Kidney (tissue), 14 donors: ENCODE data around the gene GXYLT1. TPM values are rescaled to one million over a fixed set of nuclear protein-coding genes. Genes with fewer than 3 reads are reported as not detected.

ENCODE experiments used
- DNase-seq, 5 donors: peaks; one replicate each; pipeline ENCODE4 v3.0.0-alpha.2; 2013 to 2020
- FAIRE-seq: peaks from 2 replicates; lab custom pipeline; 2012; peaks lifted over from hg19 to GRCh38; lab: Jason Lieb, UNC
- H3K27ac ChIP-seq, 2 donors: one replicate each; pipeline ENCODE4 v1.7.0; 2013; ENCODE audit warnings: low read depth in 2 of 2, low read length in 2 of 2, inconsistent platforms in 1 of 2
- H3K27me3 ChIP-seq: one replicate; pipeline ENCODE4 v1.7.1; 2013; ENCODE audit warnings: low read length, inconsistent platforms; ENCODE audit not compliant: control insufficient read depth, insufficient read depth
- H3K36me3 ChIP-seq, 3 donors: one replicate each; pipeline versions ENCODE4 v1.7.0 to v1.7.1; 2013; ENCODE audit warnings: low read length in 3 of 3, control low read depth in 1 of 3, inconsistent platforms in 1 of 3; ENCODE audit not compliant: insufficient read depth in 3 of 3, control insufficient read depth in 2 of 3
- H3K4me1 ChIP-seq, 3 donors: one replicate each; pipeline versions ENCODE4 v1.7.0 to v1.7.1; 2013; ENCODE audit warnings: low read length in 3 of 3, inconsistent platforms in 1 of 3, low read depth in 1 of 3; ENCODE audit not compliant: control insufficient read depth in 2 of 3, insufficient read depth in 2 of 3
- H3K4me3 ChIP-seq, 3 donors: one replicate each; pipeline versions ENCODE4 v1.7.0 to v1.8.1; 2013; ENCODE audit warnings: low read length in 3 of 3, control low read depth in 1 of 3, inconsistent platforms in 1 of 3
- H3K9ac ChIP-seq, 3 donors: one replicate each; pipeline versions ENCODE4 v1.7.0 to v1.7.1; 2013; ENCODE audit warnings: low read length in 3 of 3, control low read depth in 1 of 3, inconsistent platforms in 1 of 3
- H3K9me3 ChIP-seq, 3 donors: one replicate each; pipeline versions ENCODE4 v1.7.0 to v1.7.1; 2013; ENCODE audit warnings: low read length in 3 of 3, control low read depth in 1 of 3, inconsistent platforms in 1 of 3; ENCODE audit not compliant: control insufficient read depth in 2 of 3, insufficient read depth in 1 of 3
- intact Hi-C: fragments of 100-400 bp; cut with DNase I; formaldehyde crosslinking; loops from one replicate; pipeline ENCODE4 v1.11.1; 2022
- polyA plus RNA-seq: library from polyadenylated mRNA; stranded (reverse); fragments of 350-450 nt; fragmentation: Illumina TruSeq; extraction: RNeasy Lipid Tissue Mini Kit (QIAGEN cat#74804); gene quantifications from one replicate; pipeline ENCODE4 v1.2.3, GENCODE V29; 2014; ENCODE audit warnings: low read depth, low replicate concordance; ENCODE audit not compliant: insufficient read depth
- total RNA-seq: library from RNA; stranded (reverse); fragmentation: NEBNext Ultra II Directional; extraction: Animal tissue kit (Norgen Biotek cat#: 25700); gene quantifications from one replicate; pipeline ENCODE4 v1.2.1, GENCODE V29; 2021
- TF ChIP-seq, protein P1 (sequence below): IDR thresholded peaks from 3 replicates; pipeline ENCODE4 v1.5.1; 2012; ENCODE audit warnings: mild to moderate bottlenecking, moderate library complexity, borderline replicate concordance; ENCODE audit not compliant: insufficient read depth; ENCODE audit errors: extremely low read depth
- donor health status: control.
- donor health status: control.
- donor health status: control.
- donor health status: control.
- donor health status: control.
- donor health status: DM: yes; HTN: yes; CAD: no.
- donor health status: Normal renal cell carcinoma (clear cell type).

The GXYLT1 gene
- total and polyA plus RNA-seq, 2 donors from 2014 or later, result 3.2 to 13.4 TPM

DNA sequence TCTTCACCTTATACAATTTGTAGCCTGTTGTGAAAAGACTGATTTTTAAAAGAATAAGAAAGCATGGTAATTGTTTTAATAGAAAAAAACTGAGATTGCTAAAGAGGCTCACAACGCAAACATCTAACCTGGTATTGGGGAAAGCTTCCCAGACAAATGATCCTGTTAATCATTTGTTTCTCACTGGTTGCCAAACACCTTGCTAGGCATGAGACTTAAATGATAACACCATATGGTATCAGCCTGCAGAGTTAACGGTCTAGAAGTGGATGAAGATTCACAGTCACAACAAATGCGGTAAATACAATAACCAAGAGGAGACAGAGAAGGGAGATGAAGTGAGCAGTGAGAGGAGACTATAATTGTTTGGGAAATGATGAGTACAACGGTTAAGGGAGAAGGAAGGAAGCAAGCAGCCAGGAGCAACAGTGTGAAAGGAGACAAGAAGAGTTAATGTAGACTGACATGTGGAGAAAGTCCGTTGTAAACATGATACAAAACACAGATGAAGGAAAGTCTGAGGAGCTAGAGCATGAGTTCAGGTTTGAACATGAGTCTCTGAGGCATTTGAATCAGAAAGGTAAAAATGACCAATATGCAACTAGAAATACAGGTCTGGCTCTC, 19.8 kb downstream of the GXYLT1 start:
- no peak overlapping the region for H3K27ac ChIP-seq
- no peaks in the 10 kb centered on the region for H3K9me3 ChIP-seq
- no peak overlapping the region for H3K9ac ChIP-seq
- H3K4me1 ChIP-seq, result peaks cover 0 to 5% (median 4%) of the 10 kb centered on the region in 3 donors
- intact Hi-C loops, result no loop called here
- H3K4me3 ChIP-seq, result peak overlapping the region in 2 of 3 donors; percentile 0 to 32
- no peaks in the 10 kb centered on the region for H3K36me3 ChIP-seq
- no peaks in the 10 kb centered on the region for H3K27me3 ChIP-seq
- FAIRE-seq (no peak), DNase-seq (no peak)
- TF ChIP-seq, protein P1, sequence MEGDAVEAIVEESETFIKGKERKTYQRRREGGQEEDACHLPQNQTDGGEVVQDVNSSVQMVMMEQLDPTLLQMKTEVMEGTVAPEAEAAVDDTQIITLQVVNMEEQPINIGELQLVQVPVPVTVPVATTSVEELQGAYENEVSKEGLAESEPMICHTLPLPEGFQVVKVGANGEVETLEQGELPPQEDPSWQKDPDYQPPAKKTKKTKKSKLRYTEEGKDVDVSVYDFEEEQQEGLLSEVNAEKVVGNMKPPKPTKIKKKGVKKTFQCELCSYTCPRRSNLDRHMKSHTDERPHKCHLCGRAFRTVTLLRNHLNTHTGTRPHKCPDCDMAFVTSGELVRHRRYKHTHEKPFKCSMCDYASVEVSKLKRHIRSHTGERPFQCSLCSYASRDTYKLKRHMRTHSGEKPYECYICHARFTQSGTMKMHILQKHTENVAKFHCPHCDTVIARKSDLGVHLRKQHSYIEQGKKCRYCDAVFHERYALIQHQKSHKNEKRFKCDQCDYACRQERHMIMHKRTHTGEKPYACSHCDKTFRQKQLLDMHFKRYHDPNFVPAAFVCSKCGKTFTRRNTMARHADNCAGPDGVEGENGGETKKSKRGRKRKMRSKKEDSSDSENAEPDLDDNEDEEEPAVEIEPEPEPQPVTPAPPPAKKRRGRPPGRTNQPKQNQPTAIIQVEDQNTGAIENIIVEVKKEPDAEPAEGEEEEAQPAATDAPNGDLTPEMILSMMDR, result no peak

DNA sequence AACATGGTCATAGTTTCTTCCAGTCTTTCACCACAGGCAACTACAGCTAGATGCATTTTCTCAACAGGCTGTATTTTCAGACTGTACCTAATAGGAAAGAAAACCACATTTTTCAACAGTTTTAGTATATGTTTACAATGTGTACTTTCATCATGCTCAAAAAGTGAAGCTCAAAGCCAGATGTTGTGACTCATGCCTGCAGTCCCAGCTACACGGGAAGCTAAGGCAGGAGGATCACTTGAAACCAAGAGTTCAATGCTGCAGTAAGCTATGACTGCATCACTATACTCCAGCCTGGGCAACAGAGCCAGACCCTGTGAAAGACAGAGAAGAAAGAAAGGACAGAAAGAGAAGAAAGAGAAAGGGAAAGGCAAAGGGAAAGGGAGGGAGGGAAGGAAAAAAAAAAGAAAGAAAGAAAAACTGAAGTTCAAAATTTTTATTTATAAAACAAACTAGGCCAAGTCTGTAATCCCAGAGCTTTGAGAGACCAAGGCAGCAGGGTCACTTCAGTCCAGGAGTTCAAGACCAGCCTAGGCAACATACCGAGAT, 25.5 kb downstream of the GXYLT1 start:
- Histone ChIP-seq H3K27me3 (no peaks in the 10 kb centered on the region), H3K4me1 (no peaks in the 10 kb centered on the region), H3K9ac (no peak overlapping the region), H3K9me3 (no peaks in the 10 kb centered on the region), H3K4me3 (no peak overlapping the region), H3K36me3 (peaks cover 0 to 2% (median 0%) of the 10 kb centered on the region in 3 donors), H3K27ac (no peak overlapping the region)
- FAIRE-seq, result no peak
- DNase-seq, result no peak
- TF ChIP-seq, protein P1, result no peak
- intact Hi-C loops, result no loop called here

DNA sequence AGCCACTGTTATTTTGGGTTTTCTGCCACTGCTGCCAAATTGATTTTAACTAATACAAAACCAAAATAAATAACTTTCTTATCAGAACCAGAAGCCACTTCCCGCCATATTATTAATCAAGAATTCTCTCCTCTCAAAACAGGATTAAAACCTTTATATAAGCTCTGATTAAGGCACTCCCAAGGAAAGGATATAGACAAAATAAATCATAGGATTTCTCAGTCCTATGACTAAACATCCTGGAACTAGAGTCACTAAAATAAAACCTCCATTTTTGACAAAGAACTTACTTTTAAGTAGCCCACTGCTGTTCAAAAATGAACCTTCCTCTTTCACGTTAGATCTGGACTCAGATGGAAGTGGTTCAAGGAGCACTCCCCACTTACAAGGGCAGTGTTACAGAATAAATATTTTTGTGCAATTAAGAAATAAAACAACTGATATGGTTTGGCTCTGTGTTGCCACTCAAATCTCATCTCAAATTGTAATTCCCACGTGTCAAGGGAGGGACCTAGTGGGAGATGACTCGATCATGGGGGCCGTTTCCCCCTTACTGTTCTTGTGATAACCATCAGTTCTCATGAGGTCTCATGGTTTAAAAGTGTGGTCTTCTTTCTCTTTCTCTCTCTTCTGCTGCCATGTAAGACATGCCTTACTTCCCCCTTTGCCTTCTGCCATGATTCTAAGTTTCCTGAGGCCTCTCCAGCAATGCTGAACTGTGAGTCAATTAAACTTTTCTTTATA, 26.4 kb downstream of the GXYLT1 start:
- Histone ChIP-seq H3K9ac (no peak overlapping the region), H3K4me1 (no peaks in the 10 kb centered on the region), H3K27me3 (no peaks in the 10 kb centered on the region), H3K36me3 (peaks cover 0 to 2% (median 0%) of the 10 kb centered on the region in 3 donors), H3K9me3 (no peaks in the 10 kb centered on the region), H3K27ac (no peak overlapping the region), H3K4me3 (no peak overlapping the region)
- intact Hi-C loops, result no loop called here
- DNase-seq (no peak), FAIRE-seq (no peak)
- TF ChIP-seq, protein P1, result no peak
